Brain pericyte (primary cell): Measurements from ENCODE around the gene CDK15.
"Not testable (repeated sequence)": the region's sequence is repeated elsewhere in the genome, so short reads cannot be mapped to it uniquely, and the experiment has no call there.

Experiments used
- DNase-seq: peaks from one replicate; pipeline ENCODE4 v3.0.0-alpha.2; 2012; ENCODE audit warnings: low read depth, low spot score

Gene CDK15

GRCh38 chr2:201830666-201831065 lies 24.3 kb downstream of the CDK15 start:
- no peak for DNase-seq

GRCh38 chr2:201831469-201831868 lies 25.1 kb downstream of the CDK15 start:
- DNase-seq: no peak

- no peak for DNase-seq
Measured at GRCh38 chr2:201833781-201834180, 27.4 kb downstream of the CDK15 start.

DNA sequence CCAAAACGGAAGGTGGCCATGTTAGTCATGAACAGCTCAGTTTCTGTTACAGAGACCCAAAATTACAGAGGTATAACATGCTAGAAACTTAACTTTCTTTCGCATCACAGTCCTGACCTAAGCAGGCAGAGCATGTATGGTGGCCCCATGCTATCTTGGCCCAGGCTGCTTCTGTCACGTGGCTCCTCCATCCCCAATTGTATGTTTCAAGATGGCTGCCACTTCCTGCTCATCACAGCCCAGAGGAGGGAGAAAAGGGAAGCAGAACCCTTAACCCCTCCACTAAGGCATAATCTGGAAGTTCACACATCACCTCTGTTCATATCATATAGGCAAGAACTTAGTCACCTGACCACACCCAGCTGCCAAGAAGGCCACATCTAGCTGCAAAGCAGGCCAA lies 28.7 kb downstream of the CDK15 start:
- no peak for DNase-seq

GRCh38 chr2:201837391-201837790 lies 31.1 kb downstream of the CDK15 start:
- DNase-seq: no peak

DNA sequence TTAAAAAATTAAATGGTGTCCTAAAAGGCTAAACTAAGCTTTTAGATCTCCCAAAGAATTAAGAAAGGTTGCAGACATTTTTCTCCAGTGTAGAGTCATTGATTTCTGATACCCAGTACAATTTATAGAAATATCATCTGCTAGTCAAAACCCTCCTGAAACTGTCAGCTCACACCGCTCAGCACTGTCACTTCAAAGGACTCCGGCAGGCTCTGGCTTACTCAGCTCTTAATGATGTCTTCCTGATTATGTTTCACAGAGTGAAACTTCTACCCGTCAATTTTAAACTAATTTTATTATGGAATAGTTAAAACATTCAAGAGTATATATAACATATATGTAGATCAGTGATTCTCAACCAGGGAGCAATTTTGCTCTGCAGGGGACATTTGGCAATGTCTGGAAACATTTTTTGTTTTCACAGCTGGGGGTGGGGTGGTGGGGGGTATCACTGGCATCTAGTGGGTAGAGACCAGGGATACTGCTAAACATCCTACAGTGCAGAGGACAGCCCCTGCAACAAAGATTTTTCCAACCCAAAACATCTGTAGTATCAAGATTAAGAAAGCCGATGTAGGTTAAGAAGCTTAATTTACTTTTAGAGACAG lies 31.6 kb downstream of the CDK15 start:
- DNase-seq: no peak

GRCh38 chr2:201839727-201840126 lies 33.4 kb downstream of the CDK15 start:
- DNase-seq: no peak

DNA sequence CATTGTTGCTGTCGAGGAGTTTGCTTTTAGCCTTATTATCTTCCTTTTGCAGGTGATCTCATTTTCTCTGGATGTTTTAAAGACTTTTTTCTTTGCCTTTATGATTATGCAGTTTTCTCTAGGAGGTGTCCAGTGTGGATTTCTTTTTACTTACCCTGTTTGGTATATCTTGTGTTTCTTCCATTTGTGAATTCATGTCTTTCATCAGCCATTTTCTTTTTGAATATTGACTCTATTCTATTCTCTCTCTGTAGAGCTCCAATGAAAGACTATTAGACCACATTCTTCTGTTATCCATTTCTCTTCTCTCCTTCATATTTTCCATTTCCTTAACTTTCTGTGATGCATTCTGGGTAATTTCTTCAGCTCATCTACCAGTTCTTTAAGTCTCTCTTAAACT lies 34.4 kb downstream of the CDK15 start:
- DNase-seq: no peak

DNA sequence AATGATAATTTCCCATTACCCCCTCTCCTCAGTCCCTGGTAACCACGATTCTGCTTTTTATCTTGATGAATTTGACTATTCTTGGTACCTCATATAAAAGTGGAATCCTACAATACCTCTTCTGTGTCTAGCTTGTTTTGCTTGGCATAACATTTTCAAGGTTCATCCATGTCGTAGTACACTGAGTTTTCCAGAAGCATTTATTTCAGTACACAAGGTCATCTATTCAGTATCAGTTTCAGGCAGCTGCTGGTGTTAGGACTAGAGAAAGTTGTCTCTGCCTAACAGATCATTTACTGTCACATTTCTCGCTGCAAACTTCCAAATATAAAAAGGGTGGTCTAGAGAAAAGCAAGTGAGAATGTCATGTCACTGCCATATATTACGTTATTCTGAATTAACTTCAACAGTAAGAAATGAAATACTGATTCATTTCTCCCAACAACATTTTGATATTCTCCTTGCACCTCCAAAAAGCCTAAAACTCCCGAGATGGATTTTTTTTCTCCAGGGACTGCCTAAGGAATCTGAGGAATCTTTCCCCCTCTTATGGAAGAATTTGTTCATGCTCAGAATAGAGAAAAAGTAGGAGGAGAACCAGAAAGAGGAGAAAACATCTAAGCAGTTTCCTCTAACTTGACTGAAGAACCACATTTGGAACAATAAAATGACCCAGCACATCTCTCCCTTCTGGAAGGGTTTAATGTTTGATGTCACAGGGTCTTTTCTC lies 36.0 kb downstream of the CDK15 start:
- no peak for DNase-seq

GRCh38 chr2:201844922-201845321 lies 38.6 kb downstream of the CDK15 start:
- DNase-seq: not testable (repeated sequence)

DNA sequence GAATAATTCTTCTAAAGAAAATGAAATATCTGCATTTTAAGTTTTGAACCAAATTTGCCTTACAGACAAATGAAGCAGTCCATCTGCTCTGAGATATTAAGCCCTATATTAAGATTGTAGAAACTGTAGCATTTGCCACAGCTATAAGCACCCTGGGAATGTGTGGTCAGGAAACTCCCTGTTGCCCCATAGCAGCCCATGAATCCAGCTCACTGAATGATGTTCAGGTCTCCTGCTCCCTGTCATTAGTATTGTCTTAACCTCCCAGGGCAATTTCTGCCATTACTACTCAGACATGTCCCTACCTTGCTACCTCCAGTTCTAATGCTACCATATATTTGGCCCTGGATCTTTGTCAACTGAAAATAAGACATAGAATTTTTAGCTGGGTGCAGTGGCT lies 41.1 kb downstream of the CDK15 start:
- no peak for DNase-seq

GRCh38 chr2:201852462-201852861 lies 46.1 kb downstream of the CDK15 start:
- no peak for DNase-seq

GRCh38 chr2:201852878-201853415 lies 46.6 kb downstream of the CDK15 start:
- no peak for DNase-seq

DNA sequence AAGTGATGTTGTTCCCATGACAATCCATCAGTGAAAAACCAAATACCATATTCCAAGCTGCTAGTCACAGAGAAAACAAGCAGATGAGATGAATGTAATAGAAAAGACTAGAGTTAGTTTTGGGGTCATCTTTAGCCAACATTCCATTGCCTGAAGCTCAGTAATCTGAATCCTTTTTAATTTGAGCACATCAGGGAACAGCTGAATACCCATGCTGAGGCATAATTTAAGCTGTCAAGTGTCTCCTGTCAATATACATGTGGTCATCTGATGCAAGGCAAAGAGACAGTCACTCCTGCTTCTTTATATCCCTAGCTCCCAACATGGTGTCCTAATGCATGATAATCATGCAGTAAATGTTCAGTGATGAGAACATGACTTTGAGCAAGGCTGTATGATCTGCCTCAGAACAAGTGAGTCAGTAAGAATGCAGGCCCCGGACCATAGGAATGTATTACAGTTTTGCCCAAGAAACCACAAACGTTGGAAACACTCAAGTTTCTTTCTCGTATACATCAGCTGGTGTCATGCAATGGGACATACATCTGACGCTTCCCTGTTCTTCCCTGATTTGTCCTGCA lies 48.0 kb downstream of the CDK15 start:
- peak; percentile 30 for DNase-seq

GRCh38 chr2:201854841-201855240 lies 48.5 kb downstream of the CDK15 start:
- no peak for DNase-seq

DNA sequence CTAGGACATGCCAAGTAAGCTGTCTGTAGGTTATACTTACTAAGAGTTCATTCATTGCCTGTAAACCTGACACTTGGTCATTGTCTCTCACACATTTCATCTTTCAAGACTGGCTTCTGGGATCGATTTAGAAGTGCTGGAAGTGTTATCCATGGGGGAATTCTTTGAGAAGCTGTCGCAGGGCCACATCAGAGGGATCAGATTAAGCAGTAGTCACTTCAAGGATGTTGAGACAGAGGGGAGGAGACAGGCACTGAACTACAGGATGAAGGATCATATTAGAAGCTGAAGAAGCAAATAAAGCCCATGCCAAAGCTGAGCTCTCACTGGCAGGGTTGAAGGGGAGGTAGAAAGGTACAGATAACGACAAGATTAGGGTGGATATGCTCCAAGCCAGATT lies 49.0 kb downstream of the CDK15 start:
- no peak for DNase-seq

DNA sequence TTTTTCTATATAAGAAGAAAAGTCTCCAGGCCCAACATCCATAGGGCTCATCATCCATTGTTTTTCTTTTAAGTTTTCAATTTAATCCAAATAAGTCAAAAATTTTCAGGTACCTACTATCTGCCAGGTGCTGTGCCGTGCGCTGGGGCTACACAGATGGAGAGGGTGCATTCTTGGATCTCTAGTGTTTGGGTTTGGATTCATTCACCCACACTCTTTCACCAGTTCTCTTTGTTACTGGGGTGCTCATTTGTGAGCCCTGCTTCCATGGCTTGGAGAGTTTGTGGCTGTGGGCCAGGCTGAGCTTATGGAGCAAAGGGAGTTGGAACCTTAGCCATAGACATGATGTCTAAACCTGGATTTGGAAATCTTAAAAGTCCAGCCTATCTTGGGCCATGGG lies 51.0 kb downstream of the CDK15 start:
- DNase-seq: no peak

GRCh38 chr2:201858281-201859184 lies 52.2 kb downstream of the CDK15 start:
- DNase-seq: no peak

GRCh38 chr2:201859949-201860348 lies 53.6 kb downstream of the CDK15 start:
- no peak for DNase-seq

GRCh38 chr2:201860636-201861066 lies 54.3 kb downstream of the CDK15 start:
- DNase-seq: peak; percentile 47

DNA sequence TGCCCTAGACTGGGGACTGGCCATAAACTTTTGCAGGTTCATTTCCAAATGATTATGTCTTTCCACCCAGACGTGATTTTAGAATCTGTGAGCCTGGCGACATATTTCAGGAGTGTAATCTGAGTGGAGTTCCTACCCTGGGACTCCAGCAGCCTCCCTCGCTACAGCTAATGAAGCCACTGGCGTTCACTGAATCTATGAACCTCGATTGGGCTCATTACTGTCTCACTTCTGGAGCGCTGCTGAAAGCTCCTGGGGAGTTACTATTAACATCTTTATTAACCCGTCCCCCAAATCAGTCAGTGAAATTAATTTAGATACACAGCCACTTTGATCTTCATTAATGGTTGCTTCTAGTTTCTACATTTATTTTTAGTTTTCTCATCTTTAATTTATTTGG lies 56.5 kb downstream of the CDK15 start:
- no peak for DNase-seq
